K562 (cell line): ENCODE results near the gene ERAL1. TPM values are rescaled to one million over a fixed set of nuclear protein-coding genes. Genes with fewer than 3 reads are reported as not detected.

Source experiments
- ASH1L ChIP-seq: fragments of 450-650 bp; IDR thresholded peaks from 2 replicates; pipeline ENCODE4 v1.6.1; 2018; ENCODE audit warnings: borderline replicate concordance, mild to moderate bottlenecking, low read depth; ENCODE audit not compliant: partially characterized antibody
- CBFA2T3 ChIP-seq: fragments of 450-650 bp; IDR thresholded peaks from 2 replicates; pipeline ENCODE4 v1.6.1; 2017
- EGR1 ChIP-seq: fragments of 450-650 bp; conservative IDR thresholded peaks from 2 replicates; pipeline ENCODE4 v1.6.1; 2017; ENCODE audit warnings: mild to moderate bottlenecking
- ESRRA ChIP-seq: fragments of 450-650 bp; IDR thresholded peaks from 2 replicates; pipeline ENCODE4 v1.6.1; 2014; ENCODE audit warnings: low read depth, mild to moderate bottlenecking, moderate library complexity, borderline replicate concordance
- GABPB2 ChIP-seq: fragments of 250-450 bp; sonication (Bioruptor Pico); conservative IDR thresholded peaks from 2 replicates; pipeline ENCODE4 v1.5.1; 2021; ENCODE audit warnings: mild to moderate bottlenecking
- HEY1 ChIP-seq: fragments of 250-450 bp; sonication (Bioruptor Pico); IDR thresholded peaks from 2 replicates; pipeline ENCODE4 v1.5.0; 2020; ENCODE audit warnings: mild to moderate bottlenecking, moderate library complexity, borderline replicate concordance
- HIVEP1 ChIP-seq: fragments of 250-450 bp; sonication (Bioruptor Pico); IDR thresholded peaks from 2 replicates; pipeline ENCODE4 v1.4.0; 2020; ENCODE audit warnings: mild to moderate bottlenecking
- MAFF ChIP-seq: IDR thresholded peaks from 2 replicates; pipeline ENCODE4 v1.6.1; 2012; ENCODE audit warnings: low read length, improper control_type of control experiment
- MTA2 ChIP-seq: fragments of 450-650 bp; IDR thresholded peaks from 2 replicates; pipeline ENCODE4 v1.6.1; 2016; ENCODE audit warnings: low read depth
- SIX5 ChIP-seq, 2 experiments: IDR thresholded peaks; 2 replicates each; pipeline ENCODE4 v1.6.1; 2011; ENCODE audit warnings: low read length in 2 of 2, borderline replicate concordance in 1 of 2, low read depth in 1 of 2, mild to moderate bottlenecking in 1 of 2, moderate library complexity in 1 of 2; ENCODE audit not compliant: insufficient read depth in 1 of 2
- SMARCA5 ChIP-seq: fragments of 450-650 bp; IDR thresholded peaks from 2 replicates; pipeline ENCODE4 v1.6.1; 2016
- TEAD1 ChIP-seq, 2 experiments: fragments of 450-650 bp in 1 of 2; sonication (generic) in 1 of 2; formaldehyde crosslinking; IDR thresholded peaks; 2 replicates each; pipeline versions ENCODE4 v1.4.0 to v1.8.0; 2020 to 2022; ENCODE audit warnings: mild to moderate bottlenecking in 2 of 2, missing genetic modification reagents in 1 of 2
- ZFPM2 ChIP-seq: fragments of 250-450 bp; sonication (Bioruptor Pico); IDR thresholded peaks from 2 replicates; pipeline ENCODE4 v1.5.1; 2022; ENCODE audit warnings: mild to moderate bottlenecking
- ZNF518B ChIP-seq: fragments of 250-450 bp; sonication (Bioruptor Pico); IDR thresholded peaks from 2 replicates; pipeline ENCODE4 v1.5.0; 2021; ENCODE audit warnings: mild to moderate bottlenecking, moderate library complexity
- polyA plus RNA-seq, 8 experiments: library from polyadenylated mRNA; depleted of rRNA in 4 of 8; stranded (reverse) in 5 of 8; unstranded in 3 of 8; fragments of >200 nt; fragmentation: Nextera tagmentation in 2 of 8; fragmentation: Illumina TruSeq in 1 of 8; extraction: Ambion mirVana in 2 of 8; extraction: Trizol in 1 of 8; gene quantifications; 2 replicates each; pipeline versions ENCODE4 v1.2.1 to v1.2.3, GENCODE V29; 2011 to 2014; ENCODE audit warnings: inconsistent platforms in 1 of 8, missing spikeins in 1 of 8
- total RNA-seq, 7 experiments: library from RNA; depleted of rRNA in 6 of 7; stranded (reverse); fragments of >200 nt in 6 of 7; fragmentation: Illumina TruSeq in 2 of 7; extraction: Trizol in 2 of 7; gene quantifications; 2 replicates each; pipeline versions ENCODE4 v1.2.1 to v1.2.3, GENCODE V29; 2011 to 2021; ENCODE audit warnings: low replicate concordance in 1 of 7
- TF ChIP-seq, protein P1 (sequence below): fragments of 250-450 bp; sonication (Bioruptor Pico); IDR thresholded peaks from 2 replicates; pipeline ENCODE4 v1.4.0; 2020
- TF ChIP-seq, protein P2 (sequence below): fragments of 450-650 bp; formaldehyde crosslinking; IDR thresholded peaks from 2 replicates; pipeline ENCODE4 v1.4.0; 2020; ENCODE audit warnings: mild to moderate bottlenecking, moderate library complexity

Gene ERAL1
- total and polyA plus RNA-seq, 9 of the 15 experiments (the other 6 are each of a cell fraction or from before 2014, with no cell fraction given): 37.5 to 351 (median 106) TPM

DNA sequence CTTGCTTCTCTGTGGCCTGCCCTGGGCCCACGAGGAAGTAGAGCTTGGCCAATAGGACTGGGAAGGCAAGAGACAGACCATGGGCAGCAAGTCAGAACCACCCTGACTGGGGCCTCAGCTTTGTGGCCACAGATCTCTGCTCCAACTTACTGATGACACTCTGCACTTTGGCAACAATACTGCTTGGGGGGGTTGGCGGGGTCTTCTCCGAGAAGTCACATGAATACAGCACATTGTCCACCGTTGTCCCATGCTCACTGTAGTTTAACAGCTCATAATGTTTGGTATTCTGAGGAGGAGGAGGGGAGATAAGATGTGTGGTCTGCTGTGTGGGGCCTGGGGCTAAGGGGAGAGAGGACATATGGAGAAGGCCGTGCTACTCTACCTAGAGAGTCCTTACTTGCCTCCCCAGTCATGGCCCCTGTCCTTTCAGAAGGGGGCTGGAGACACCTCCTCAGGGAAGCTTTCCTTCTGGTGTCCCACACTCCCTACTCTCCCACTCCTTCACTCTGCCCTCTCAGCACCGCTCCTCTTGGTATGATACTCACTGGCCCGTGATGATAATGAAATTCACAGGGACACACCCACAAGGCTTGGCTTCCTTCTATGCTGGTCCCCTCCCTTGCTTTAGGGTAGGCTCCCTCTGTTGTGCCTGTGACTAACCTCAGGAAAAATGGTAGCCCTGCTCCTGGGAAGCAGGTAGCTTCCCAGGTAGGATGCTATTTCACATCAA is 52.1 kb downstream of the ERAL1 start (continued):
- no peak for TF ChIP-seq MTA2
- peak in 1 of 2 experiments; percentile 16; a peak in 1 of 4 replicates for TF ChIP-seq TEAD1 (CRISPR knock-in tag; IDR thresholded peaks at IDR 0.05)
- TF ChIP-seq GABPB2 (CRISPR knock-in tag): no peak
- TF ChIP-seq, protein P1, sequence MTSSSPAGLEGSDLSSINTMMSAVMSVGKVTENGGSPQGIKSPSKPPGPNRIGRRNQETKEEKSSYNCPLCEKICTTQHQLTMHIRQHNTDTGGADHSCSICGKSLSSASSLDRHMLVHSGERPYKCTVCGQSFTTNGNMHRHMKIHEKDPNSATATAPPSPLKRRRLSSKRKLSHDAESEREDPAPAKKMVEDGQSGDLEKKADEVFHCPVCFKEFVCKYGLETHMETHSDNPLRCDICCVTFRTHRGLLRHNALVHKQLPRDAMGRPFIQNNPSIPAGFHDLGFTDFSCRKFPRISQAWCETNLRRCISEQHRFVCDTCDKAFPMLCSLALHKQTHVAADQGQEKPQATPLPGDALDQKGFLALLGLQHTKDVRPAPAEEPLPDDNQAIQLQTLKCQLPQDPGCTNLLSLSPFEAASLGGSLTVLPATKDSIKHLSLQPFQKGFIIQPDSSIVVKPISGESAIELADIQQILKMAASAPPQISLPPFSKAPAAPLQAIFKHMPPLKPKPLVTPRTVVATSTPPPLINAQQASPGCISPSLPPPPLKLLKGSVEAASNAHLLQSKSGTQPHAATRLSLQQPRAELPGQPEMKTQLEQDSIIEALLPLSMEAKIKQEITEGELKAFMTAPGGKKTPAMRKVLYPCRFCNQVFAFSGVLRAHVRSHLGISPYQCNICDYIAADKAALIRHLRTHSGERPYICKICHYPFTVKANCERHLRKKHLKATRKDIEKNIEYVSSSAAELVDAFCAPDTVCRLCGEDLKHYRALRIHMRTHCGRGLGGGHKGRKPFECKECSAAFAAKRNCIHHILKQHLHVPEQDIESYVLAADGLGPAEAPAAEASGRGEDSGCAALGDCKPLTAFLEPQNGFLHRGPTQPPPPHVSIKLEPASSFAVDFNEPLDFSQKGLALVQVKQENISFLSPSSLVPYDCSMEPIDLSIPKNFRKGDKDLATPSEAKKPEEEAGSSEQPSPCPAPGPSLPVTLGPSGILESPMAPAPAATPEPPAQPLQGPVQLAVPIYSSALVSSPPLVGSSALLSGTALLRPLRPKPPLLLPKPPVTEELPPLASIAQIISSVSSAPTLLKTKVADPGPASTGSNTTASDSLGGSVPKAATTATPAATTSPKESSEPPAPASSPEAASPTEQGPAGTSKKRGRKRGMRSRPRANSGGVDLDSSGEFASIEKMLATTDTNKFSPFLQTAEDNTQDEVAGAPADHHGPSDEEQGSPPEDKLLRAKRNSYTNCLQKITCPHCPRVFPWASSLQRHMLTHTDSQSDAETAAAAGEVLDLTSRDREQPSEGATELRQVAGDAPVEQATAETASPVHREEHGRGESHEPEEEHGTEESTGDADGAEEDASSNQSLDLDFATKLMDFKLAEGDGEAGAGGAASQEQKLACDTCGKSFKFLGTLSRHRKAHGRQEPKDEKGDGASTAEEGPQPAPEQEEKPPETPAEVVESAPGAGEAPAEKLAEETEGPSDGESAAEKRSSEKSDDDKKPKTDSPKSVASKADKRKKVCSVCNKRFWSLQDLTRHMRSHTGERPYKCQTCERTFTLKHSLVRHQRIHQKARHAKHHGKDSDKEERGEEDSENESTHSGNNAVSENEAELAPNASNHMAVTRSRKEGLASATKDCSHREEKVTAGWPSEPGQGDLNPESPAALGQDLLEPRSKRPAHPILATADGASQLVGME (CRISPR knock-in tag): no peak
- TF ChIP-seq MAFF: 0 out of 2 replicates have a peak, but pooled peaks have one; percentile 5
- TF ChIP-seq HEY1 (CRISPR knock-in tag): no peak
- TF ChIP-seq ESRRA: no peak
- peak; percentile 60 for TF ChIP-seq CBFA2T3
- no peak for TF ChIP-seq SIX5 (IDR thresholded peaks at IDR 0.05; ENCODE audit: borderline replicate concordance in 1 of 2, insufficient read depth in 1 of 2, low read depth in 1 of 2, low read length in 2 of 2)
- TF ChIP-seq EGR1: no peak
- TF ChIP-seq HIVEP1 (CRISPR knock-in tag): no peak
- no peak for TF ChIP-seq ZFPM2 (CRISPR knock-in tag)
- TF ChIP-seq SMARCA5: no peak
- TF ChIP-seq, protein P2, sequence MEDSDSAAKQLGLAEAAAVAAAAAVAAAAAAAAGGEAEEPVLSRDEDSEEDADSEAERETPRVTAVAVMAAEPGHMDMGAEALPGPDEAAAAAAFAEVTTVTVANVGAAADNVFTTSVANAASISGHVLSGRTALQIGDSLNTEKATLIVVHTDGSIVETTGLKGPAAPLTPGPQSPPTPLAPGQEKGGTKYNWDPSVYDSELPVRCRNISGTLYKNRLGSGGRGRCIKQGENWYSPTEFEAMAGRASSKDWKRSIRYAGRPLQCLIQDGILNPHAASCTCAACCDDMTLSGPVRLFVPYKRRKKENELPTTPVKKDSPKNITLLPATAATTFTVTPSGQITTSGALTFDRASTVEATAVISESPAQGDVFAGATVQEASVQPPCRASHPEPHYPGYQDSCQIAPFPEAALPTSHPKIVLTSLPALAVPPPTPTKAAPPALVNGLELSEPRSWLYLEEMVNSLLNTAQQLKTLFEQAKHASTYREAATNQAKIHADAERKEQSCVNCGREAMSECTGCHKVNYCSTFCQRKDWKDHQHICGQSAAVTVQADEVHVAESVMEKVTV (CRISPR knock-in tag): no peak
- no peak for TF ChIP-seq ASH1L
- no peak for TF ChIP-seq ZNF518B (CRISPR knock-in tag)
